NOMO-1 (cell line): ENCODE results near the gene ZDHHC11B.
"Not testable (repeated sequence)": the region's sequence is repeated elsewhere in the genome, so short reads cannot be mapped to it uniquely, and the experiment has no call there.

ENCODE experiments used
- DNase-seq, 2 experiments: peaks; one replicate each; lab custom pipeline; 2025; ENCODE audit not compliant: unreplicated experiment in 2 of 2; lab: John Stamatoyannopoulos, UW

The ZDHHC11B gene

DNA sequence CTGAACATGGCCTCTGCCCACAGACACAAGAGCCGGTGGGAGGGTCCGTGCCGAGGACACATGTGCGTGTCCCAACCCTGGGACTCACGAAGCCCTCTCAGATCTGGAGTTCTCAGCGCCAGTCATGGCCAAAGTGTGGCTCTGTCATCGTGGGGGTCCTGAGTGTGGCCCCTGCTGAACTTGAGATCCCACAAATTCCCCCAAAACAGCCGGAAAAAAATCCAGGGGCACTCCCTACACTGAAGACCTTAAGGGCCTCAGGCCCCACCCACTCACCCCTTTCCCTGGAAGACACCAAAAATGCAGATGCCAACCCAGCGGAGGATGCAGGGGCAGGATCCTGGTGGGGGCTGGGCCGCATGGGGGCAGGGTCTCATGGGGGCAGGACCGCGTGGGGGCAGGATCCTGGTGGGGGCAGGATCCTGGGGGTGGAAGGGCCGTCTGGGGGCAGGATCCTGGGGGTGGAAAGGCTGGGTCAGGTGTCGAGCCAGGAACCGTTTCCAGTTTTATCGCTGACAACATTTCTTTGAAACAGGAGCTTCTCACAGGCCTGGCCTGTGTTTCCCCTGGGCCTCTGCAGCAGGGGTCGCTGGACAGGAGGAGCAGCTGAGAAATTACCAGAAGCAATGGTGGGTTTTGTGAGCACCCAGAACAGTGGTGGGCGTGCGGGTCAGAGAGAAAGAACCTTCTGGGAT lies 13.3 kb downstream of the ZDHHC11B start:
- not testable (repeated sequence) for DNase-seq

DNA sequence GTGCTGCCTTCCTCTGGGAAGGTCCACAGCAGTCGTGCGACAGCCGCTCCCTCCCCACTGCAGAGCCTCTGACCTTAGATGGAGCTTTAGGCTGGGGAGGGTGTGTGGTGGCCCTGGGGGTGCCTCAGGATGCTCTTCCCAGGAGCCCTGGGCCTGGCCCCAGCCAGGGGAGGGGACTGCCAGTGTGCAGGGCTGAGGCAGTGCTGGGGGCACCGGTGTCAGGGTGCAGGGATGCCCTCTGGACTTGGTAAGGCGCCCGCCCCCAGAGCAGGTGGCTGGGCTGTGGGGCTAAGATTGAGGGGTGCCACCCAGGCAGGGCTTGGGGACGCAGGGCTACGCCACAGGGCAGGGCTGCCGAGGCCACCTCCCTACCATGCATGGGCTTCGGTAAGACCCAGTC lies 13.9 kb downstream of the ZDHHC11B start:
- DNase-seq, result not testable (repeated sequence)

DNA sequence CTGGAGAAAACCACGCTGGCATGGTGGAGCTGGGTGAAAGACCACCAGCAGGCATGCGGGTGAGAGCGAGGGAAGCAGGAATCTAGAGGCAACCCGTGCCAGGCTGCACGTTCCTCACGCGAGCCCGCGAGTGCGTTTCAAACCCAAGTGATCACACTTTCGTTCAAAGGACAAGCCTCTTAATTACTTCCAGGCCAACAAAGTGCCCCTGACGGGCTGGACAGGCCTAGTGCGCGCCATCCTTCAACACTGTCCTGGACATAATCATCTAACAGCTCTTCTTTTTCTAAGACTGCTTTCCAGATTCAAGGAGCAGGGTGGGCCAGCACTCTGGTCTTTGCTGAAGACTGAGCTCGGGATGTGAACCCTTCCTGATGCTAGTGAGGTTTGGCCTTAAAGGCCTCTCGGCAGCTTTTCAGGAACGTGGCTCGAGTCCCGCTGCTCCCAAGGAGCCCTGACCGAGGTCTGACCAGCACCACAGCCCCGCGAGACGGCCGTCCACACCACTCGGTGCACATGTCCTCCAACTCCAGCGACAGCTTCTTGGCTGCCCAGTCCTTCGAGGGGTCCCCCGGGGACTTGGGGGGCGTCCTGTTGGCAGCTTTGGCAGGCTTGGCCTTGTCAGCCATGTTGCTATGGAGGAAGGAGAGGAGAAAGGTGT lies 14.9 kb downstream of the ZDHHC11B start:
- not testable (repeated sequence) for DNase-seq

DNA sequence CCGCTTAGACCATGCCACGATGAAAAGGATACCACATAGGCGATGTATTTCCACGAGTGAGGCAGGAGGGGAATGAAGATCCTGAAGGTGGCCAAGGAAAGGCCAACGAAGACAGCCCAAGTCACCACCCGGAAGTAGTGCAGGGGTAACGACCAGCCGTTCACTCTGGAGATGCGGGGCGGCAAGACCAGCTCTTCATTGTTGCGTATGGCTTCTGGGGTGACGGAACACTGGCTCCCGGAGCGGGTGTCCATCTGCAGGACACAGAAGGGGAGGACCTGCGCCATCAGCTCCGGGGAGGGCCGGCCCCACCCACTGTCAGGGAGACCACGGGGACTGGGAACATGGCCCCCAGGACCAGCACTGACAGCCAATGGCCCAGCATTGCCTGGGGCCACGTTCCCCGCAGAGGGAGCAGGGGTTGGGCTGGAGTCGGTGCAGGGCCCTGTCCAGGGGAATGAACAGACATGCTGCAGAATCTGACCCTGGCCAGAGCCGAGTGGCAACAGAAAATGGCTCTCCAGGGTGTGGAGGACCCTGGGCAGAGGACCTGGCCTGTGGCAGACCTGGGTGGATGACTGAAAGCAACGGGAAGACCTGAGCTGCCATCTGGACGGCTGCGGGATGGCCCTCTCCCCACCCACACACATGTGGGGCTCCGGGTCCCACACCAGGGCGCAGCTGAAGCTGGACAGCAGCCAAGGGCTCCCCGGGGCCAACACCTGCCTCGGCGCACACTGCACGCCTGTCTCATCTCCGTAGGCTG lies 17.7 kb downstream of the ZDHHC11B start:
- DNase-seq, result no peak

DNA sequence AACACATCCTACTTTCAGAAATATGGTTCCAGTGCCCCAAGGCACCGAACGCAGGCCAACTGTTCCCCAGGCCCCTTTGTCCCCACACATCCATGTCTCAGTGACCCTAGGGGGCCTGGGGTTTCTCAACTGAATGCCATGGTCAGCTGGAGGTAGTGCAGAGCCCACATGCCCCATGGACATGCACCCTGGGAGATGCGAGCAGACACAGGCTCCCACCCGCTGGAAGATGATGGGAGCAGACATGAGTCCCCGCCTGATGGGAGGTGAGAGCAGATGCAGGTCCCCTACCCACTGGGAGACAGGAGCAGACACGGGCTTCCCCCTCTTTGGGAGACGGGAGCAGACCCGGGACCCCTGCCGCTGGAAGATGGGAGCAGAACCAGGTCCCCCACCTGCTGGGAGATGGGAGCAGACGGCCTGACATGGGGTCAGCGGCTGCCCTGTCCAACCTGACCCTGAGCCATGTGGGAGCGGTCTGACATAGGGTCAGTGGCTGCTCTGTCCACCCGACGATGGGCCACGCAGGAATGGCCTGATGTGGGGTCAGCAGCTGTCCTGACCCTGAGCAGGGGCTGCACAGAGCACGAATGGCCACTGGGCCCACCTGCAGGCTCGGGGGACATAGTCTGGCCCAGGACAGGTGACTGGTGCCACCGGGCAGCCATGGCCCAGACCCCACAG lies 18.4 kb downstream of the ZDHHC11B start:
- DNase-seq, result no peak

DNA sequence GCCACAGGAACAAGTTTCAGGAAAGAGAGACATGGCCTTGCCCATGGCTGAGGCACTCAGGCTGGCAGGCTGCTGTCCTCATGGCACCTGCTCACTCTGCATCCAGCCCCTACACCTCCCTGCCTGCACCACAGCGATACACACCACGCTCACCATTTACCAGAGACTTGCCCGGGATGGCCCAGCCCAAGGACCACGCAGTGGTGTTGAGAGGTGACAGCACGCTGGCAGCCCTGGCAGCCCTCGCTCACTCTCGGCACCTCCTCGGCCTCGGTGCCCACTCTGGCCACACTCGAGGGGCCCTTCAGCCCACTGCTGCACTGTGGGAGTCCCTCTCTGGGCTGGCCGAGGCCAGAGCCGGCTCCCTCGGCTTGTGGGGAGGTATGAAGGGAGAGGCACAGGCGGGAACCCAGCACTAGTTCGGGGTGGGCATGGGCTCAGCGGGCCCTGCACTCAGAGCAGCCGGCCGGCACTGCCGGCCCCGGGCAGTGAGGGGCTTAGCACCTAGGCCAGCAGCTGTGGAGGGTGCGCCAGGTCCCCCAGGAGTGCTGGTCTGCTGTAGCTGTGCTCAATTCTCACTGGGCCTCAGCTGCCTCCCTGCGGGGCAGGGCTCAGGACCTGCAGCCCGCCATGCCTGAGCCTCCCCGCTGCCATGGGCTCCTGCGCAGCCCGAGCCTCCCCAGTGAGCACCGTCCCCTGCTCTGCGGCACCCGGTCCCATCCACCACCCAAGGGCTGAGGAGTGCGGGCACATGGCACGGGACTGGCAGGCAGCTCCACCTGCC lies 20.3 kb downstream of the ZDHHC11B start:
- DNase-seq, result no peak

DNA sequence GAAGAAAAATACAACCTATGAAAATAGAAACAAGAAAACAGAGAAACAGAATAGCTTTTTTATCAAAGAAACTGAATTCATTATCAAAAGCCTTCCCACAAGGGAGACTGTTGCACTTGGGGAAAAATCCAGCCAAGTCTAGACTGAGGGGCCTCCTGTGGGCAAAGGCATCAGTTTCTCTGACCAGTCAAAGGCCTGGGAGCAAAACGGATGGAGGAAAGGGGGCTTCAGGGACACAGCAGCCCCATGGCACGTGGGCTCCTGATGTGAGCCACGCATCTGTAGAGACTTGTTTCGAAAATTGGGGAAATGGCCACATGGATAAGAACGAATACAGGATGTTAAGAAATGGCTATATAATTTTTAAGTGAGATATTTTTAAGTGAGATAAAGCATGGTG lies 21.1 kb downstream of the ZDHHC11B start:
- DNase-seq, result no peak

DNA sequence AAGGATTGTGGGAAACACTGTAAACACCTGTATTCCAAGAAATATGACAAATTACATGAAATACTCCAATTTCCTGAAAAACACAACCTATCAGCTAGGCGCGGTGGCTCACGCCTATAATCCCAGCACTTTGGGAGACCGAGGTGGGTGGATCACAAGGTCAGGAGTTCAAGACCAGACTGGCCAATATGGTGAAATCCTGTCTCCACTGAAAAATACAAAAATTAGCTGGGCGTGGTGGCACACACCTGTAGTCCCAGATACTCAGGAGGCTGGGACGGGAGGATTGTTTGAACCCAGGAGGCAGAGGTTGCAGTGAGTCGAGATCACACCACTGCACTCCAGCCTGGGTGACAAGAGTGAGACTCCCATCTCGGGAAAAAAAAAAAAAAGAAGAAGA lies 21.5 kb downstream of the ZDHHC11B start:
- DNase-seq, result not testable (repeated sequence)

DNA sequence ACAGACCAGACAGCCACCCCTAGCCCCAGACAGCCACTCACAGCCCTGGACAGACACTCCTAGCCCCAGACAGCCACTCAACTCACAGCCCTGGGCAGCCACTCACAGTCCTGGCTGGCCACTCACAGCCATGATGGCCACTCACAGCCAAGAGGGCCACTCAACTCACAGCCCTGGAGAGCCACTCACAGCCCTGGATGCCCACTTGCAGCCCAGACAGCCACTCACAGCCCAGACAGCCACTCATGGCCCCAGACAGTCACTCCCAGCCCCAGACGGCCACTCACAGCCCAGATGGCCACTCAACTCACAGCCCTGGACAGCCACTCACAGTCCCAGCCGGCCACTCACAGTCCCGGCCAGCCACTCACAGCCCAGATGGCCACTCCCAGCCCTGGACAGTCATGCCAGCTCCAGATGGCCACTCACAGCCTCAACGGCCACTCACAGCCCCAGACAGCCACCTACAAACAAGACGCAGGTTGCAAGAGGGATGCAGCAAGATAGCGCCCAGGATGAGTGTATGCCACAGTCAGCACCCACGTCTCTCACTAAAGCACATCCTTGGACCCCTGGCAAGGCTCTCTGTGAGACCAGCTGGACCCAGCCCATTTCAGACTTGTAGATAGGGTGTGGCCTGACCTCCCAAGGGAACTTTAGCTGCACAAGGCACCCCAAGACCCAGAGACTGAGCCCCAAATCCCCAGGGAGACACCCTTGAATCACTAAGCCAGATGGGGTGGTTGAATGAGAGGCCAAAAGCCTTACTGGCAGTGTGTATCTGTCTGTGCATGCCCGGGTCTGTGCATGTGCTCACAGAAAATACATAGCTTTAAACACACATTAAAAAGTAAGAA lies 22.4 kb downstream of the ZDHHC11B start:
- no peak for DNase-seq

DNA sequence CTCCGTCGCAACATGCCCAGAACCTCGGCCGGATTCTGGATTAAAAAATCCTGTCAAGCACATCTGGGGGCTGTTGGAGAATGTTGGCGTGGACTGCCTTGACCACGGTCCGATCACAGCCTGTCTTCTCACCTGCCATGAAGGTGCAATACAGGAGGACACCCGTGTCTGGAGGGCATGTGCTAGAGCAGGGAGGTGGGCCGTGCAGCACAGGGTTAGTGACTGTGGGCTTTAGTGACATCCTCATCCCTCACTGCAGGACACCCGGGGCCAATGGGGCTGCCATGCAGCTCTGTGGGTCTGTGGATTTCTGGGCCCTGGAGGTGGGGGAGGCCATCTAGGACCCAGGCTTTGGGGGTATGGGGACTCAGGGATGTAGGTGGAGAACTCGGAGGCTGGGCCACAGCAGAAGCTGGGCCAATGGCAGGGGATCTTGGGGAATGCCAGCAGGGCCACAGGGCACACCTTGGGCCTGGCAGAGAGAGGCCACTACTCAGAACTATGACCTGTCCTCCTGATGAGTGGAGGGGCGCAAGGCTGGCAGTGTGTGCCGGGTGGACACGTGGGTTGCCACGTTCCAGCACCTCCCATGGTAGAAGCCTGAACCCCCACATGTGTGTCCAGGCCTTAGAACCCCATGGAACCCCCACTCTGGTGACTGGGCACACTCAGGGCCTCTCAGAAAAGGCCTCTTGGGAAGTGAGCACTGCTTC lies 23.3 kb downstream of the ZDHHC11B start:
- DNase-seq, result no peak

DNA sequence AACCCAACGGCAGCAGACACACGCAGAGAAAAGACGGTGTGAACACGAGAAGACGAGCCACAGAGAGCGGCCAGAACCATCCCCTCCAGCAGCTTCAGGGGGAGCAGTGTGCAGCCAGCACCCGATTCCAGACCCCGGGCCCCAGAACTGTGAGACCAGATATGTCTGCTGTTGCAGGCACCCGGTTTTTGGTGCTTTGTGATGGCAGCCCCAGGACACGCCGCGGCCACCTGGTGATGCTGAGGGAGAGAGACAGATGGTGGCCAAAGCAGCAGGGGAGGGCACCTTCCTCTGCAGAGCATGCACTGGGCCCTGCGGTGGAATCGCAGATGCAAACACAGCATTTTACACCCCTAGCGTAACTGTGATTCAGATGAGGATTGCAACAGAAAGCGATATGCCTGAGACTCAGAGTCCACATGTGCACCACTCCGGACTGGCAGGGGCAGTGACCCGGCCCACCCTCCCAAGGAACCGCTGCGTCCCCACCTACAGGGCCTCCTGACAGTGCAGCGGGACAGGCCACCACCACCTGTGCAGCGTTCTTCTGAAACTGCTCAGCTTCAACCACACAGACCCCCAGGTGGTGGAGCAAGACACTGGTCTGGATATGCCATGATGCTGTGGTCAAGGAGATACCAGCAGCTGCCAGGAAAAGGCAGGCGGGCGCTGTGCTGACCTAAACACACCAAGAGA lies 24.0 kb downstream of the ZDHHC11B start:
- no peak for DNase-seq

DNA sequence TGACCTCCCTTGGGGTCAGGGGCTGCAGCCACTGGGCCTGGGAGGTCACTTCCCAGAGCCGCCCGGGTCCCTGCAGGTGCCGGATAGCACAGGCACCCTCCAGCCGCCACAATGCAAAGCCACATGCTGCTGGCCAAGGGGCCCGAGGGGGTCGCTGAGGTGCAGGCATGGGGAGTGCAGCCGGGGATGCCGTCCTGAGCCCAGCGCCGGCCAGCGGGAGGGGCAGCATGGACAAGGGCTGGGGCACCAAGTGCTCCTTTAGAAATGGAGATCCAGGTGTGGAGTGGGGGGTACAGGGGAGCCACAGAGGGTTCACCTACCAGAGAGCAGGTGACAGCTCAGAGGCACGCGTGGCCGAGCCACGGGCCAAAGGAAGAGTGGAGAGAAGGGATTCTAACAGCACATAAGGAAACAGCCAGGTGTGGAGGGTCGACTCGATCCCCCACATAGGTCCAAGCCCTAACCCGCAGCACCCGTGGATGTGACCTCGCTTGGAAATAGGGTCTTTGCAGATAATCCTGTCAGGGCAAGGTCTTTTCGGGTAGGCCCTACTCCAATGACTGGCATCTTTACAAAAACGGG lies 24.7 kb downstream of the ZDHHC11B start:
- DNase-seq, result no peak

DNA sequence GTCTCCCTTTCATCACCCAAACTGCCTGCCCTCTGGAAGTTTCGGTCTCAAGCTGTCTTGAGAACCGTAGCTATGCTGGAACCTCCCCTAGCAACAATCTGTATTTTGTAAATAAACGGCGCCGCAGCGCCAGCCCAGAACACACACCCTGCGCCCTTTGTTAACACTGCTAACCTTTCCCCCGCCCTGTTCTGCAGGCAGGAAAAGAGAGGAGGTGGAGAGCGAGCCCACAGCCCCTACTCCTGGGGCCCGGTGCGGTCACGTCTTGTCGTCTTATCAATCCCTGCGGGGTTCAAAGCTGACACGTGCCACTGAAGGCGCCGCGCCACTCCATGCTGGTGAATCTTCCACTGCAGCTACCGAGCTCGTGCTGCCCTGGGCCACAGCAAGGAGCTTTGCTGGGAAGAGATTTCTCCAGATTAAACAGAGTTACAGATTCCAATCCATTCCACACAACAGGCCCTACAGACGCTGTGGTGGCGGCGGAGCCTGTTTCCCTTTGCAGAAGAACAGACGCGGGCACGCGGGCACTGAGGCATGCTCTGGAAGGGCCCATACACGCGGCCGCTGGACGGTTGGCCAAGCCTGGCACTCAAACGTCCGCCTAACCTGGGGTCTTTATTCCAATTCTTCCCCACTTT lies 25.3 kb downstream of the ZDHHC11B start:
- DNase-seq, result no peak

DNA sequence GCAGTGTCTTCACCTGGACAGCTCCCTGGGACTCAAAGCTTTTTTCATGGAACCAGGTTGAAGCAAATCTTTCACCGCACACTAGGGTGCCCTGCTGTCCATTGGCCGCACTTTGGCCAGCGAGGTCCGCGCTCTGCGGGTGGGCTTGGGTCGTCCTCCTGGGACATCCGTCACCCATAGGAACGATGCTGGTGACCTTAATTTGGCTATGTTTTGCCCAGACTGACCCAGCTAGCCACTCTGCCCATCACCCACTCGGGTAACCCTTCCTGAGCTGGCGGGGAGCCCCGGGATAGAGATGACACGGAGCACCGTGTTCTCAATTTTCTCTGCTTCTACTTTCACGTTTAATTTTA lies 25.9 kb downstream of the ZDHHC11B start:
- no peak for DNase-seq

DNA sequence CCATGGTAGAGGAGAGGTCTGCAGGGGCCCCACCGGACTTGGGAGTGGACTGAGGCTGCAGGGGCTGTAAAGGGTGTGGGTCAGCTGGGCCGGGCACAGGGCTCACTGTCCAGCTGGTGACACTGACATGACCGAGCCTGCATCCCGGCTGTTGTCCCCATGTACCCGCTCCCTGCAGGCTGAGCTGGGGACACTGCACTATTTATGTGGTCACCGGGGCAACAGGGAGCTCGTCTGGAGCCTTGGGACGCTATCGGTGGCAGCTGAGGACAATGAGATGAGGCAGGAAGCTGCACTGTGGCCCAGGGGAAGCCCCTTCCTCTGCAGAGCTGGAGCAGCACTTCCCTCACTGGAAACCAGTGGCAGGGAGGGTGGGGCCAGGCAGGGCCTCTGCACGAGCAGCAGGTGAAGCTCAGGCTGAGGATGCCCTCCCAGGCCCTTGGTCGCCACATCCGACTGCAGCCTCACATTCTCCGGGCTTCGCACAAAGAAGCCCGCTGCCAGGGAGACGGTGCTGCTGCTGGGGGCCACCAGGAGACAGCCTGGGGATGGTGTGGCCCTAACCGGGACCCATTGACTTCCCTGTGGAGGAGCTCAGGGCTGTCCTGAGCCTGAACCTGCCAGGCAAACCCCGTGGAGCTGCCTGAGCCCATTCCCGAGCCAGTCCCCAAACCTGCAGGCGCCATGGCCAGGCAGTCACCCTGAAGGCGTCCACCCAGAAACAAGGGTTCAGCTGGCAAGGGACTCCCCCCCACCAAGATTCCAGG lies 26.4 kb downstream of the ZDHHC11B start:
- no peak for DNase-seq

DNA sequence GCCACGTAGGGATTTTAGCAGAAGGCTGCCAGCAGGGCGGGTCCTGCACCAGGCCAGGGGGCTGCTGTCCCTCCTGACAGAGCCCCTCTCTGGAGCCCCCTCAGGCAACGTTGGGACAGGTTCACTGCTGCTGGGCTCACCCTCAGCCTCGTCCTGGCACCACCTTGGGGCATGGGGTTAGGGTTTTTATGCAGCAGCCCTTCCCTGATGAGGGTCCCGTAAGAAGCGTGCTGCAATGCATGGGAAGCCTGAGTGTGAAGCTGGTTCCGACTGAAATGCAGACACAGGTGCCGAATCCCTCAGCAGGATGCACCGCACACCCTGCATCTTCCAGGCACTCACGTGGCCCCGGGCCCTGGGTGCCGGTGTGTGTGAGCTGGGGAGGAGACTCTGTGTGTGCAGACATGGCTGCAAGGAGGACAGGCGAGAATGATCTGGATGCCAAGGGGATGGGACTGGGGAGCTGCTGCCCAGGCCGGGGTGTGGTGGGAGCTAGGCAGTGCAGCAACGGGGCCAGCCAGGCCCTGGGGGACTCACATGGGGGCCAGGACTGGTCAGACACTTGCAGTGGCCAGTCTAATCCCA lies 27.1 kb downstream of the ZDHHC11B start:
- no peak for DNase-seq
